ENCODE measurements around the gene RNF150.
A peak's percentile ranks its signal among the peaks of the same experiment; 100 is the strongest.
"Not testable (repeated sequence)": the region's sequence is repeated elsewhere in the genome, so short reads cannot be mapped to it uniquely, and the experiment has no call there.

Gene RNF150

DNA sequence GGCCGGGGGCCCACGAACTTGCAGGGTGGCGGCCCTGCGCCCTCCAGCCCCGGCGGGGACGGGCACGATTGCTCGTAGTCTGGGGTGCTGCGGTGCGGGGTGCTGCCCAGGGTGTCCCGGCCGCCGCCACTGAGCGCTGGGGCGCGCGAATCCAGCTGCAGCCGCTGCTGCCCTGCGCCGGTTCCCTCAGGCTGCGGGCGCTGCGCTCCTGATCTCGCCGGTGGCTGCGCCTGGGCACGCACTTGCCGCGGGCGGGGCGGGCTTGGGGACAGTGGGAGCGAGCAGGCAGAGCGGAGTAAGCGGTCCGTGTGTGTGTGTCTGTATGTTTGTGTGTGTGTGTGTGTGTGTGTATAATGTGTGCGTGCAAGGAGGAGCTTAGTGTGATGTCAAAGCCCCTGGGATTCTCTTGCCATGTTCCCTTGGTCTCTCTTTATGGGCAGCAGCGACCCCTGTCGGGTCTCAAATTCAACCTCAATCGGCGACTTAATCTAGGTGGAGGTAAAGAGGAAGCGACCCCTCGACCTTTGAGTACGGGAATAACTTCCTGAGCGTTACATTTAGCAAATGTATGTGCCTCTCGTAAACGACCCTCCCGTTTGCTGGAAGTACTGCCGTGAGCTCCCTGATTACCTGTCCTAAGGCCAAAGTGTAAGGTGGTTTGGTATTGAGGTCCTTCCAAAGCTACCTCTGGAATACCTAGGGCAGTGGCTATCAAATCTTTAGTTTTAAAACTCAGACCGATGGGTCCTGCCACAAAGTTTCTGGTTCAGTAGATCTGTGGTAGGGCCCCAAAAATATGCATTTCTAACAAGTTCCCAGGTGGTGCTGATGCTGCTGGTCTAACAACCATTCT is at the start of gene RNF150:
Gene RNF150, minus strand, starts transcription at position 324 of the 853 bp plus-strand sequence.
- peak; percentile 35 for DNase-seq

DNA sequence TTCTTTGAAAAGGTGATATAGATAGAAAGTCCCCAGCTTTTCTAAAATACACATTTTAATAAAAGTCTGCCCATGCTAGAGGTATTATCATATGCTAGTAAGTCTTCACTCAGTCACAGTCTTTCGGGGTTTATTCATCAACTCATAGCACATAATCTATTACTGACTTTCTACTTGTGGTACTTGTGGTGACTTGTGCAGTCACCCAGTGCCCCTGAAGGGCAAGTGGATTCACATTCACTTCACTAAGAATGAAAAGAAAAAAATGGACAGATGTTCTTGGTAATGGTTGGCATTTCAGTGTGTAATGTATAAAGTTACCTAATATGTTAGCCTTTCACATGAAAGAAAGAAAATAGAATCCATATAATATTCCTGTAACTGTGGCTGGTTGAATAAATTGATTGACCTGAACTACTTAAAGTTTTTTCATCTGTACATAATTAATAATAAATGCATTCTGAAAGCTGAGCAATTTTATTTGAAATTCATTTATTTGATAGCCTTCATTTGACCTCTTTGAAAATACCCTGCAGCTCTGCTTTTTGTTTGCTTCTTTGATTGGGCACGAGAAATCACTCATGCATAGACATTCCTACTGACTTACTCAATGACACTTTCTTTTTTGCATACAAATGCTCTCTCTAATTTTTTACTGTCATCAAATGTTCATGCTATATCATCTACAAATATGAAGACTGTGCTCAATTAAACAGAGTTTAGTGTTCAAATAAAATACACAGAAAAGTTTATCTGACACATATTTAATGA is 47.9 kb upstream of the RNF150 start:
- DNase-seq, result no peak

DNA sequence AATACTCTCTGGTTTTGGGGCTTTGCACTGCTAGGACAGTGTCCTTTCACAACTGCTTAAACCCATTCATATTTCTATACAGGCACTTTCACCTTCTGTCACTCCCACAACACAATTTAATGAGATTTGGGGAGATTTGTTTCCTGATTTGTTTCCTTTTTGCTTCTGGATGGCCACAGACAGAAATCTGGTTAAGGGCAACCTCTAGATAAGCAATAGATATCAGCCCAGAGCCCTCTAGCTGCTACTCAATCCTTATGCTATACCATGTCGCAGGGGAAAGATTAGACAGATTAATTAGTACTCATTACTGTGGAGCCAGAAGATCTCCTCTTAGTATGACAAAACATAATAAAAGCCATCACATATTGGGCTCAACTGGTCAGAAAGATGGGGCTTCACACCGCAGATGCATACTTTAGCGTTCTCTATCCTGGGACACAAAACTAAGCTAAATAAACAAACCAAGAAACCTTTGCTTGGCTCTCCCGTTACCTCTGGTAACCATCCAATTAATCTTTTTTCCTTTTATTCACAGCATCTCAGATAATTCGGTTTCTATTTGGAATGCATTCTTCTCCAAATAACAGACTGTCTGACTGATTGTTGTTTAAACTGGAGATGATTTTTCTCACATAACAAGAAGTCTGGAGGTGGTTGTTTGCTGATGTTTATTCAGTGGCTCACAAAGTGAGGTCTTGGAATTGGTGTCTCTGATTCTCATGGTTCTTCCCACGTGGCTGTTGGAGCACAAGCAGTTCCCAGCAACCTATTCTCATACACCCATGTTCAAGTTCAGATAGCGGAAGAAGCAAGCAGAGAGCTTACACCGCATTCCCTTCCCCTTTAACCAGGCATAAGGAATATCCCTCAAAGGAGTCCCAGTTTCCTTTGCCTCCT is 46.5 kb upstream of the RNF150 start:
- no peak for DNase-seq

DNA sequence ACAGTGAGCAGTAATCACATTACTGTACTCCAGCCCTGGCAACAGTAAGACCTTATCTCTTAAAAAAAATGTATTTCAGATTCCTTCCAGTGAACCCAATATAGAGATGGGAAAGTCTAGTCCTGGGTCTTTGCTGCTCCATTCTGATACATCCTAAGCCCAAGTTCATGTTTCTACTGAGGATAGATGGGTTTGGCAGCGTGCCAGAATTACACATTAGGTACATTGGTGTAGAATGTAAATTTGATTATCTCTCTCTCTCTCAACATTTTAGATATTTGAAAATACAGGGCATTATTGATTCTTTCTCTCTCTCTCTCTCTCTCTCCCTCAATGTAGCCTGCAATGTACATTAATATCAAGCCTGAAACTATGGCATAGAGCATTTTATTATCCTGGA is 43.9 kb upstream of the RNF150 start:
- DNase-seq, result no peak

DNA sequence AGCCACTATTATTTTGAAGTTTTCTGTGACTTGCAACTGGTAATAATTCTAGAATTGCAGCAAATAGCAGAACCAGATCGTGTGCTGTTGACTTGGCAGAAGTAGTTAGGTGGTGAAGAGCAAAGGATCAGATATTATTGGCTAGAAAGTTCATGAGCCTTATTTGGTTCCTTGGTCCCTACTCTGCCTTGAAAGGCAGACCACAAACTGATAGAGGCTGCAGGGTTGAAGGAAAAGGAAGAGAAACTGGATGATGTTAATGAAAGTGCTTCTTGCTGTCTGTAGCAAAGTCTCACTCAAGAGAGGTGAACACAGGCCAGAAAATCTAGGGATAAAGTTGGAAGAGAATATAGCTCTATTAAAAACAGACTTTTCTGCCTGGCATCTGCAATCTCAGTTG is 41.2 kb upstream of the RNF150 start:
- DNase-seq, result no peak

DNA sequence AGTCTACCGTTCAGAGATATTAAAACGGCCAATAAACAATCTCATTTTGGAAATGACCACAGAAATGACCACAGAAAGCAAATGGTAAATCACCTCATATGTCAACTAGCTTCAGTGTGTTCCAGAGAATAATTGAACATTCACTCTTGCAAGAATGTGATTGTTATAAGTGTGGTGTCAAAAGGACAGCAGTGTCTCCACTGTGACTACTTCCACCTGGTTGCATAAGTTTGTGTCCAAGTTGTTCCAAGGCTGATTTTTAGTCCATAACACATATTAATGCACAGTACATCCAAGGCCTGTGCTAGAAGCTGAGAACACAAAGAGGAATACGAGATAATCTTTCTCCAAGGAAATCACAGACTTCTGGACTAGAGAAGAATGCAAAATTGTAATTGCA is 37.4 kb upstream of the RNF150 start:
- DNase-seq, result no peak

DNA sequence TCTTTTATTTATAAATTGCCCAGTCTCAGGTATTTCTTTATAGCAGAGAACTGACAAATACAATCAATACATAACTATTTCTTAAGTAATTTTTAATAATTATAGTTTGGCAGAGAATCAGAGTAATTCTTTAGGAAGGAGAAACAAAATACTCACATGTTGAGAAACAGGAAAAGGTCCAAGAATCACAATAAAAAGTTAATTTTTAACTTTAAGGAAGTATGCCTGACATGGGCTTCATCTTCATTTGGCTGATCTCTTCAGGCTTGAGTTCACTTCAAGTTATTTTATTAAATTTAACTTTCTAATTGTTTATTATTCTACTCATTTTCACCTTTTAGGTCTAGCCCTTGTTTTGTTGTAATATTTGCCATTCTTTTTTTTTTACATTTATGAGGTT is 36.1 kb upstream of the RNF150 start:
- no peak for DNase-seq

DNA sequence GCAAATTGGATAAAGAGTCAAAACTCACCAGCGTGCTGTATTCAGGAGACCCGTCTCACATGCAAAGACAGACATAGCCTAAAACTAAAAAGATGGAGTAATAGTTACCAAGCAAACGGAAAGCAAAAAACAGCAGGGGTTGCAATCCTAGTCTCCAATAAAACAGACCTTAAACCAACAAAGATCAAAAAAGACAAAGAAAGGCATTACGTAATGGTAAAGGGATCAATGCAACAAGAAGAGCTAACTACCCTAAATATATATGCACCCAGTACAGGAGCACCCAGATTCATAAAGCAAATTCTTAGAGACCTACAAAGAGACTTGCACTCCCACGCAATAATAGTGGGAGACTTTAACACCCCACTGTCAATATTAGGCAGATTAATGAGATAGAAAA is 31.7 kb upstream of the RNF150 start:
- DNase-seq, result not testable (repeated sequence)

DNA sequence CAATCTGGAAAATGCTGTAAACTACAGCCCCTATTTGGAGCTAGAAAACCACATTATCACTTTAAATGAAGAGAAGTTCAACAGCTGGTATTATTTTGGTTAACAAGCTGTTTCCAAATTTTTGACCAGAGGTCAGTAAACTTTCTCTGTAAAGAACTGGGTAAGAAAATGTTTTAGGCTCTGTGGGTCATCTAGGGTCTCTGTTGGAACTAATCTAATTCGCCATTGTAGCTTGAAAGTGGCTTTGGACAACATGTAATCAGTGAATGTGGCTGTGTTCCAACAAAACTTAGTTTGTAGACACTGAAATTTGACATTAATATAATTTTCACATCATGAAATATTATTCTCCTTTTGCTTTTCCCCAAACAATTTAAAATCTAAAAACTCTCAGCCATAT is 25.8 kb upstream of the RNF150 start:
- DNase-seq, result no peak

DNA sequence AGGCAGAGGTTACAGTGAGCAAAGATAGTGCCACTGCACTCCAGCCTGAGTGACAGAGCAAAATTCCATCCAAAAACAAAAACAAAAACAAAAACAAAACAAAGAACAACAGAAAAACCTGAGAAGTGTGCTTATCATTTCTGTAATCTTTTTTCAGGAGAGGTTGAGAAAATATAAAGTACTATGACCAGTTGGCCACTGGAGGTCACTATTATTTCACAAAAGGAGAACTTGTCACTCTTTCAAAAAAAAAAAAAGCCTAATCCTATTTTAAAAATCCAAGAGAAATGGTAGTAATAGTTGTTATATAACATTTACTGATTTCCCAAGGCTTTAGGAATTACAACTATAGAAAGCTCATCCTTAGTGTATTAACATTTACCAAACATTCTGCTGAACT is 24.9 kb upstream of the RNF150 start:
- no peak for DNase-seq

DNA sequence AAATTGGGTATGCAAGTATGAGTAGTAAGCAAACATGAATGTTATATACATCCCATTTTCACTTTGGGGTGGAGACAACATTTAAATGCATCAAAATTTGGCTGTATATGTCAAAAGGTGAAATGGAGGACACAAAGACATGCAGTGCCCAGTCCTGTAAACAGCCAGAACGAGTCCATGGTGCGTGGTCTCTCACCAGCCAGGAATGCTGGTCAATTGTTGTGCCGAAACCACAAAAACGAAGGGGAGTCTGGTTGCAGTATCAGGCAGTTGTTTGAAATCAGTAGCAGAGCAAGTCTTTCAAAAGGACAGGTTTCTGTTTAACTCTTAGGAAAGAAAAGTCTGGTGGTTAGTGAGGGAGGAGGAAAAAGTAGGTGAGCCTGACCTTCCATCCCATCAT is 22.3 kb upstream of the RNF150 start:
- no peak for DNase-seq

DNA sequence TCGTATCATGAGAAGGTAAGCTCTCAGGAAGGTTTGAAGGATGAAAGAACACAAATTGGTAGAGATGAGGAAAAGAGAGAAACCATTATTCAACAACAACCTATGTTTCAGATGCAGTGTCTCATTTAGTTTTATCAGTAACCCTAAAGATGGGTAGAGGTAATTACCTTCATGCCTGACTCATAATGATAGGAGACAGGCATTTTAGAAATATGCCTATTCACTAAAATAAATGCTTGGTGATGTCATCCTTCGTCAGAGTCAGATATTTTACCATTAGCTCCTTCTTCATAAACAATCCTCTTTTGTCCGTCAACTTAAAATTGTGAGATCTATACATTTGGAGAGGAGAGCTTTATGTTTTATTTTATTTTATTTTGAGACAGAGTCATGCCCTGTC is 21.5 kb upstream of the RNF150 start:
- DNase-seq, result no peak

DNA sequence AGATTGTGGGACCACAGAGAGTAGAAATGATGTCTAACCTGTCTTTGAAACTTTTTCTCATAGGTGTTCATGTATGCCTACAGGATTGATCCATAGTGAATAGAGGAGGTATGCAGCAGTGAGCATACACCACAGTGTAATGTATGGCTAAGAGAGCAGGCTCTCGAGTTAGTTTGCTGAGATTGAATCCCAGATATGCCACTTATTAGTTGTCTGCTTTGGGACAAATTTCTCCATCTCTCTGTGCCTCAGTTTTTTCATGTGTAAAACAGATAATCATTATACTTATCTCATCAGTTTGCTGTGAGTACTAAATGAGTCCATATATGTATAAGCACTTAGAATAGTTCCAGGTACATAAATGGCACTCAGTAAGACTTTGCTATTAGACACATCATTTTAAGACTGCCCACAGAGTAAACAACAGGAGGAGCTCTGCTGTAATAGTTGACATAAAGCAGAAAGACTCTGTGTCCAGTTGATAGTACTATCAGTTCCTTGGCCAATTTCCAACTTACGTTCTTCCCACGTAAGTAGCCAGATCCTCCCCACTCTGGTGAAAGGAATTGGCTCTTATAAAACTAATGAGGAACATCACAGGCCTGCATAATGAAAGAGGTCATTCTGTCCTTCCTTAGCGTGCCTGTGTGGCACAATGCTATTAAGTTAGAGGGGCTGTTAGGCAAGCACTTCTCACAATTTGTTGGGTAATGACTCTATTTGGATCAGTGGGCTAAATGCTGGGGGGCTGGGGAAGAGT is 20.7 kb upstream of the RNF150 start:
- no peak for DNase-seq

DNA sequence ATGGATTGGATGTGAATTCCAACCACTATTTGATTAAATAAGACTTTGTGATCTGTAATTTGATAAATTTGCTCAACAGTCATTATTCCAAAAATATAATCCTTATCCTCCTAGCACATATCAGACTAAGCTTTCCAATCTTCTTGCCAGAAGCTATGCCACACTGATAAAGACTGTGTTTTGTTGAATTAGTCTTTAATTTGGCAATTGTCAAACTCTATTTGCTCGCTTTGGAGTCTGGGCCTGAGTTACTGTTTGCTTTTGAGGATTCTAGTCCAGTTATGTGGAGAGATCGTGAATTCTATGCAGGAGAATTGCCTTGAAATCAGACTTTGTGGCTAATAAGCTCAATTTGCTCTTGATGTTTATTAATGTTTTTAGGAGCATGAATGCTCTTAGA is 10.9 kb upstream of the RNF150 start:
- DNase-seq, result no peak

DNA sequence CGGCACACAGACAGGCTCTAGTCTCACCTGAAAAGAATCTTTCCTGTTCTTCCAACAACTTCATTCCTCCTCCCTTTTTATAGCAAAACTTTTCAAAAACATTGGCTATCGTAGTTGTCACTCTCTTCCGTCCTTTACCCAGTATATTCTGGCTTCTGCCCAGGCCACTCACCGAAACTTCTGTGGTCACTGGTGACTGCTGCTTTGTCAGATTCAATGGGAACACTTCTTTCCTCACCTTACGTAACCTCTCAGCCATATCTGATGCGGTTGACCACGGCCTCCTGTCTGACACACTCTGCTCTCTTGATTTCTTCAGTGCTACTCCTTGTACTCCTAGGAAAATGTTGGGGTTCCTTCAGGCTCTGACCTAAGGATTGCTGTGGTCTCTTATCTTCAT is 9.2 kb upstream of the RNF150 start:
- DNase-seq, result no peak

DNA sequence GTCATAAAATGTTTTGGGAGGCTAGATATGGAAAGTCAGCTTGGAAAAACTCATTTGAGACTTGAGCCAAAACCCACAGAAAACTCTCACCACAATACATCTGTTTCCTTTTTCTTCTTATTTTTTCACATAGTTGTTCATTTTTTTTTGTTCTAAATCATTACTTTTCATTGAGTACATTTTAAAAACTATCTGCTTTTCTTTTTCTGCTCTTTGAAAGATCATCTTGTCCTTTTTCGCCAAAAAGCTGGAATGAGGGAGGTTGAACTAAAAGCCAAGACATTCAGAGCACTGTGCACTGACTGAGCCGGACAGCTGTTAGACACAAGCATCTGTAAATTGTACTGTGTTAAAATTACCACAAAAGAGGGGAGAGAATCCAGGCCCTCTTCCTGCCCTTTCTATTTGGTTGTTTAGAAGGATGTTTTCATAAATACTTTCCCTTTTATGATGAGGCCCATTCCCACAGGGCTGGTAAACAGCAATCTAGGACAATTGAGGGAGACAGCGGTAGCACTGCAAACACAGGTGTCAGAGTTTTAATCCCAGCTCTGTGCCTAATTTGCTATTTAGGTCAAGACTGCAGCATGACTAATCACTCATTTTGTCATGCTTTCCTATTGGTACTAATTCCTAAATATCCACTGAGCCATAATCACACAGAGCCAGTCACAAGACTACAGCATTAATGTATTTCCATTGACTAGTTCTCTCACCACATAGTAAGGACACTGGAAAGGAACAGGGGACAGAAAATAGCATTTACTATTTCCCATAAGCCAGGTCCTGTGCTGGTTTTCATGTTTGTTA is 7.3 kb upstream of the RNF150 start:
- no peak for DNase-seq

DNA sequence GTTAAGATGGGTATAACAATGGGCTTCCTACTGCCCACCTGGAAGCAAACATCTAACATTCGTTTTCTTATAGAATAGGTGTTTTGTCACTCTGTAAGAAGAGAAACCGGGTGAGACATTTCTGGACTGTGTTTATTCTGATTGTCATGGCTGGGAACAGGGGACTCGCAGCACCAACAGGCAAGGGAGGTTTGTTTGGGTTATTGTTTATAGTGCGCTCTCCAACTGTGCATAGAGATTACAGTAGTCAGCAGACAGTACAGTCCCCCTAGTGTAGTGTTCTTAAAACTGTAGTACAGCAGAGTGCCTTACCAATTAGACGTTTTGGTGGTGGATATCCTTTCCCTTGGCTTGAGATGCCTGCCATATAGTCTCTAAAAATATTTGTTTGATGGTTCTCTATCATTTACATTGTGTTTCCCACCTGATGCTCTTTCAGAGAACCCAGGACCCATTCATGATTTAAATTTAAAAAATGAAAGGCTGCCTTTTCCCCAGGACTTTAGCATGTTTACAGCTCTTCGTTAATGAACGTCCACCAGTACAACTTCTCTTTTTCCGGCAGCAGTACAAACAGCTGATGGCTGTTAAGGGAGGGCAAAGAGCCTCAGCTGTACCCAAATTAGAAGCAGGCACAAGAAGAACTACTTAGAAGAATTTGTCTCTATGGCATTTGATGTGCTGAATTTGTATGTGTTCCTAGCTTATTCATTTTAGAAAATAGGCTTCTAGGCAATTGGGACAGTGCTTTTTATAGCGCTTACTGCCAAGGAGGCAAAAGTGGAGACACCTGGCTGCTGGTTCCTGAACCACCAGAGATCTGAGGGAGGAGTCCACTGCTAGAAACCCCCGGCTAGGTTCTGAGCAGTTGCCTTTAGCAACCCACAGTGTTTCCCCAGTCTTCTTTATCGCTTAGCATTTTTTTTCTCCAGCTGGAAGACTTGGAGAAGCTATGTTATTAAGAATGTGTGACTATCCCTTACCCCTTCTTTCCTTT is 1.0 kb upstream of the RNF150 start:
- DNase-seq, result no peak

DNA sequence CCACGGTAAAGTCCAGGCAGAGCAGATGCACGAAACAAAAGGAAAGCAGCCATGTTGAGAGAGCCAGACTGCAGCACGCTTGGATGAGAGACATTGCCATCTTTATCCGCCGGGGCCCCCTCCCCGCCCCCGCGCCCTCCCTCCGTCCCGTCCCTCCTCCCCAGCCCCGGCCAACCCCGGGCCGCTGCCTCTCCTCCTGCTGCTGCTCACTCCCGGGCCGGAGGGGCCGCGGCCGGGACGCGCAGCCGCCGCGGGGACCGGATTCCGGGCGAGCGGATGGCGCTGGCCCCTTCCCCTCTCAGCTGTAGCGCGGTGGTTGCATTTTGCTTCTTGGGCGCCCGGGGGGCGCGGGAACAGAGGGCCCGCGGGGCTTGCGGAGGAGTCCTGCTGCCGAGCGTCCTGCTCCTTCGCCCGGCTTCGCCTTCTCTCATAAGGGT is 542 bp downstream of the RNF150 start:
- DNase-seq, result peak; percentile 3

DNA sequence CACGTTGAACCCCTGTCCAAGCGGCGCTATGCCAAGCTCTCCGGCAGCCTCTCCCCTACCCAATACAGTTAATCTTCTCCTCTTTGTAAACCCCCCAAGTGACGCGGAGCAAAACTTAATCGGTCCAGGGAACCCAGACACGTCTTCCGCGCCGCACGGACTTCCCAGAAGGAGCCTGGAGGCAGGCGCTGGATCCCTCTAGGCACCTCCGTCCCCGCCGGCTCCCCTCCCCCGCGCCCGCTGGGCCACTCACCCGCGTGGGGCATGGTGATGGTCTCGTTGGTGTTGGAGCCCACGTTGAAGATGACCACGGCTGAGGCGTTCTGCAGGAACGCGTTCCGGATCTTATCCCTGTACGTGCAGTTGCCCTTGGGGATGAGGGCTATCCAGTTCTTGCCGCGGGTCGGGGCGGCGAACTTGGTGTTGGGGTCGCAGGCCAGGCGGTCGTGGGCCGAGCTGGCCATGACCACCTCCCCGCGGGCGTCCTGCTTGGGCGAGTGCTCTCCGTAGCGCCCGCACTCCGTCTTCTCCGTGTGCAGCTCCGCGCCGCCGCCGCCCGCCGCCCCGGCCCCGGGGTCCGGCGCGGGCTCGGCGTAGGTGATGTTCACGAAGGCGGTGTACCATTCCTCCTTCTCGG is 1.1 kb downstream of the RNF150 start:
- DNase-seq, result peak; percentile 1

DNA sequence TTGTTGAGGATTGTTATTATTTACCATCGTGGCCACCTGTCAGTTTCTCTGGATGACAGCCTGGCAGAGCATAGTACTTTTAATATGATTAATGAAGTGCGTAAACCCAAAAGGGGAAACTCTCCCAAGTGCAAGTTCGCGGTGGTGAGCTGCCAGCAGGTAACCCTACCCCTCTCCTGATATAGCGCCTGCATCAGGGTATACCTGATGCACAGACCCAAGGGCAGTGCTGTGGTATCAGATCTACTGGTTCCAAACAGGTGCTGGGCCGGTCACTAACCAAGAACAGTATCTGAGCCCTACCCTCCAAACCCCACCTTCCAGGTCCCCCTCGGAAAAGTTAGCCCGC is 1.6 kb downstream of the RNF150 start:
- no peak for DNase-seq
